B cell (primary cell): ENCODE data around the gene ZBTB7A. TPM values are rescaled to one million over a fixed set of nuclear protein-coding genes. Genes with fewer than 3 reads are reported as not detected.

Experiments used
- ATAC-seq: fragments of 200-7000 bp; cut with Tn5 transposase; one replicate; pipeline ENCODE4 v1.10.0; 2021; ENCODE audit warnings: low read depth, mild to moderate bottlenecking, moderate number of reproducible peaks, moderate library complexity
- CTCF ChIA-PET: fragments of 350-600 bp; sonication (Branson Sonifier 250); formaldehyde crosslinking; loops from one replicate; lab custom pipeline; 2021; ENCODE audit warnings: antibody characterized with exemption, inconsistent platforms; lab: Charles Lee
- POLR2A ChIA-PET: fragments of 350-600 bp; sonication (Branson Sonifier 250); formaldehyde crosslinking; loops from one replicate; lab custom pipeline; 2021; ENCODE audit warnings: antibody characterized with exemption; lab: Charles Lee
- DNase-seq: peaks from one replicate; pipeline ENCODE4 v3.0.0; 2013
- H2AFZ ChIP-seq: 2 replicates; pipeline ENCODE4 v1.6.1; 2012; ENCODE audit warnings: mild to moderate bottlenecking, low read depth, low read length; ENCODE audit not compliant: insufficient read depth, poor library complexity, severe bottlenecking
- H3K27ac ChIP-seq, 2 donors: 1 replicate in 1 of 2; 2 replicates in 1 of 2; pipeline ENCODE4 v1.5.1; 2012 to 2013; ENCODE audit warnings: low read length in 2 of 2, mild to moderate bottlenecking in 2 of 2, moderate library complexity in 1 of 2
- H3K27me3 ChIP-seq, 4 experiments: fragments of 200-600 bp in 1 of 4; sonication (generic) in 1 of 4; replicated peaks in 1 of 4; 1 replicate in 2 of 4; 2 replicates in 2 of 4; pipeline versions ENCODE4 v1.6.1 to v1.7.0; 2013 to 2016; ENCODE audit warnings: low read length in 3 of 4, mild to moderate bottlenecking in 2 of 4, mixed read lengths in 1 of 4, moderate library complexity in 1 of 4; ENCODE audit not compliant: insufficient read depth in 4 of 4, control insufficient read depth in 3 of 4; ENCODE audit errors: control extremely low read depth in 1 of 4
- H3K36me3 ChIP-seq, 2 experiments: replicated peaks in 1 of 2; 1 replicate in 1 of 2; 2 replicates in 1 of 2; pipeline versions ENCODE4 v1.6.1 to v1.7.1; 2013; ENCODE audit warnings: low read length in 1 of 2; ENCODE audit not compliant: insufficient read depth in 2 of 2, control insufficient read depth in 1 of 2; ENCODE audit errors: control extremely low read depth in 1 of 2, extremely low read depth in 1 of 2
- H3K4me1 ChIP-seq, 2 donors: fragments of 200-600 bp in 1 of 2; sonication (generic) in 1 of 2; 1 replicate in 1 of 2; 2 replicates in 1 of 2; pipeline versions ENCODE4 v1.5.1 to v1.6.1; 2013 to 2017; ENCODE audit warnings: low read length in 2 of 2; ENCODE audit not compliant: control insufficient read depth in 2 of 2, insufficient read depth in 2 of 2
- H3K4me2 ChIP-seq: replicated peaks from 2 replicates; pipeline ENCODE3; 2012; ENCODE audit warnings: mild to moderate bottlenecking, low read depth, low read length; ENCODE audit not compliant: poor library complexity, severe bottlenecking
- H3K4me3 ChIP-seq, 5 experiments: fragments of 200-600 bp in 1 of 5; sonication (generic) in 1 of 5; 1 replicate in 3 of 5; 2 replicates in 2 of 5; pipeline versions ENCODE4 v1.5.1 to v1.7.0; 2011 to 2016; ENCODE audit warnings: low read length in 4 of 5, mild to moderate bottlenecking in 4 of 5, low read depth in 2 of 5, control low read depth in 1 of 5, moderate library complexity in 1 of 5; ENCODE audit not compliant: insufficient read depth in 1 of 5; ENCODE audit errors: control extremely low read depth in 1 of 5, extremely low read depth in 1 of 5
- H3K79me2 ChIP-seq: fragments of 200-600 bp; sonication (generic); one replicate; pipeline ENCODE4 v1.6.0; 2016; ENCODE audit warnings: low read length; ENCODE audit not compliant: control insufficient read depth, insufficient read depth
- H3K9ac ChIP-seq: fragments of 200-600 bp; sonication (generic); 2 replicates; pipeline ENCODE4 v1.6.1; 2017; ENCODE audit warnings: mild to moderate bottlenecking, low read length, moderate library complexity
- H3K9me3 ChIP-seq, 3 donors: one replicate each; pipeline versions ENCODE4 v1.6.1 to v1.7.1; 2013; ENCODE audit warnings: low read length in 2 of 3; ENCODE audit not compliant: control insufficient read depth in 2 of 3, insufficient read depth in 1 of 3; ENCODE audit errors: control extremely low read depth in 1 of 3
- H4K20me1 ChIP-seq: 2 replicates; pipeline ENCODE4 v1.6.0; 2012; ENCODE audit warnings: mild to moderate bottlenecking, low read length; ENCODE audit not compliant: insufficient read depth, control insufficient read depth, poor library complexity, severe bottlenecking
- H3K27ac Mint-ChIP-seq: one replicate; pipeline ENCODE4 v1.8.0; 2021; ENCODE audit warnings: mixed read lengths
- H3K27me3 Mint-ChIP-seq: one replicate; pipeline ENCODE4 v1.8.0; 2021; ENCODE audit warnings: mixed read lengths
- H3K4me1 Mint-ChIP-seq: one replicate; pipeline ENCODE4 v1.8.0; 2021; ENCODE audit warnings: mixed read lengths
- H3K4me3 Mint-ChIP-seq: one replicate; pipeline ENCODE4 v1.8.0; 2021; ENCODE audit warnings: mixed read lengths
- H3K9me3 Mint-ChIP-seq: one replicate; pipeline ENCODE4 v1.8.0; 2022; ENCODE audit warnings: mixed read lengths; ENCODE audit not compliant: insufficient read depth
- EZH2 ChIP-seq: IDR thresholded peaks from 2 replicates; pipeline ENCODE4 v1.6.1; 2012; ENCODE audit warnings: borderline replicate concordance, low read depth, mild to moderate bottlenecking, moderate library complexity, low read length; ENCODE audit not compliant: insufficient read depth, poor library complexity, severe bottlenecking
- WGBS: methylation state at CpG from one replicate; pipeline ENCODE4 v1.1.5; 2013; ENCODE audit warnings: missing lambda C conversion rate; ENCODE audit not compliant: insufficient coverage; 5-methylcytosine and 5-hydroxymethylcytosine counted together
- intact Hi-C: fragments of 100-400 bp; cut with micrococcal nuclease; formaldehyde crosslinking; loops from one replicate; pipeline ENCODE4 v1.10.0; 2022
- polyA plus RNA-seq: library from polyadenylated mRNA; depleted of rRNA; stranded (reverse); fragments of >200 nt; gene quantifications from 2 replicates; pipeline ENCODE4 v1.2.3, GENCODE V29; 2012
- total RNA-seq, 2 donors: library from RNA; stranded (reverse); fragments of 120-200 nt in 1 of 2; gene quantifications; 1 replicate in 1 of 2; 2 replicates in 1 of 2; pipeline versions ENCODE4 v1.2.3 to v1.2.4, GENCODE V29; 2013 to 2022
- TF ChIP-seq, protein P1 (sequence below): fragments of 200-600 bp; IDR thresholded peaks from one replicate; pipeline ENCODE4 v1.8.0; 2022; ENCODE audit warnings: antibody characterized with exemption, mild to moderate bottlenecking

The ZBTB7A gene
- total and polyA plus RNA-seq, 2 donors (not counting 1 experiment from before 2014, with no cell fraction given) = 24.8 to 62.6 TPM

GRCh38 chr19:4031420-4031819, 35.3 kb downstream of the ZBTB7A start:
- Mint-ChIP-seq H3K9me3 (no peaks in the 10 kb centered on the region), H3K4me3 (no peak overlapping the region), H3K4me1 (no peaks in the 10 kb centered on the region), H3K27me3 (no peaks in the 10 kb centered on the region), H3K27ac (no peak overlapping the region)
- Histone ChIP-seq H4K20me1 (peaks cover 10% of the 10 kb centered on the region), H3K27me3 (no peaks in the 10 kb centered on the region), H3K4me2 (no peak overlapping the region), H3K79me2 (peaks cover 17% of the 10 kb centered on the region), H3K9me3 (no peaks in the 10 kb centered on the region), H3K9ac (no peak overlapping the region), H3K27ac (no peak overlapping the region), H3K4me3 (no peak overlapping the region), H3K36me3 (peaks cover 0 to 44% of the 10 kb centered on the region in 2 experiments), H3K4me1 (no peaks in the 10 kb centered on the region), H2AFZ (no peak overlapping the region)
- intact Hi-C loops = no loop called here
- WGBS = 98% methylated on average over 9 of the region's 11 CpGs
- ChIA-PET POLR2A (no interaction called here), CTCF (no interaction called here)
- ATAC-seq = no peak
- TF ChIP-seq, protein P1, sequence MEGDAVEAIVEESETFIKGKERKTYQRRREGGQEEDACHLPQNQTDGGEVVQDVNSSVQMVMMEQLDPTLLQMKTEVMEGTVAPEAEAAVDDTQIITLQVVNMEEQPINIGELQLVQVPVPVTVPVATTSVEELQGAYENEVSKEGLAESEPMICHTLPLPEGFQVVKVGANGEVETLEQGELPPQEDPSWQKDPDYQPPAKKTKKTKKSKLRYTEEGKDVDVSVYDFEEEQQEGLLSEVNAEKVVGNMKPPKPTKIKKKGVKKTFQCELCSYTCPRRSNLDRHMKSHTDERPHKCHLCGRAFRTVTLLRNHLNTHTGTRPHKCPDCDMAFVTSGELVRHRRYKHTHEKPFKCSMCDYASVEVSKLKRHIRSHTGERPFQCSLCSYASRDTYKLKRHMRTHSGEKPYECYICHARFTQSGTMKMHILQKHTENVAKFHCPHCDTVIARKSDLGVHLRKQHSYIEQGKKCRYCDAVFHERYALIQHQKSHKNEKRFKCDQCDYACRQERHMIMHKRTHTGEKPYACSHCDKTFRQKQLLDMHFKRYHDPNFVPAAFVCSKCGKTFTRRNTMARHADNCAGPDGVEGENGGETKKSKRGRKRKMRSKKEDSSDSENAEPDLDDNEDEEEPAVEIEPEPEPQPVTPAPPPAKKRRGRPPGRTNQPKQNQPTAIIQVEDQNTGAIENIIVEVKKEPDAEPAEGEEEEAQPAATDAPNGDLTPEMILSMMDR = no peak
- no peak for TF ChIP-seq EZH2
- DNase-seq = no peak

- H4K20me1 ChIP-seq = peaks cover 10% of the 10 kb centered on the region
- DNase-seq (no peak), ATAC-seq (no peak)
- TF ChIP-seq, protein P1 = no peak
- no peak for TF ChIP-seq EZH2
- 89% methylated on average over 9 of the region's 9 CpGs for WGBS
- no peaks in the 10 kb centered on the region for H3K9me3 ChIP-seq
- H3K79me2 ChIP-seq = peaks cover 14% of the 10 kb centered on the region
- ChIA-PET CTCF (no interaction called here), POLR2A (no interaction called here)
- Mint-ChIP-seq H3K9me3 (no peaks in the 10 kb centered on the region), H3K27ac (no peak overlapping the region), H3K4me3 (no peak overlapping the region), H3K4me1 (no peaks in the 10 kb centered on the region), H3K27me3 (no peaks in the 10 kb centered on the region)
- H3K4me1 ChIP-seq = no peaks in the 10 kb centered on the region
- no peak overlapping the region for H2AFZ ChIP-seq
- peaks cover 0 to 41% of the 10 kb centered on the region in 2 experiments for H3K36me3 ChIP-seq
- no peak overlapping the region for H3K4me3 ChIP-seq
- H3K9ac ChIP-seq = no peak overlapping the region
- no peak overlapping the region for H3K27ac ChIP-seq
- H3K27me3 ChIP-seq = no peaks in the 10 kb centered on the region
- intact Hi-C loops = no loop called here
- no peak overlapping the region for H3K4me2 ChIP-seq
These were observed 35.7 kb downstream of the ZBTB7A start for GRCh38 chr19:4030981-4031380.
